ENCODE measurements around the gene CYFIP1.
A peak's percentile ranks its signal among the peaks of the same experiment; 100 is the strongest.
"Not testable (repeated sequence)": the region's sequence is repeated elsewhere in the genome, so short reads cannot be mapped to it uniquely, and the experiment has no call there.

The CYFIP1 gene

GRCh38 chr15:22980189-22981050 lies at the start of gene CYFIP1:
TSS of gene CYFIP1 (minus strand) at chr15:22980368. CDS start at chr15:22947285, 33,083 bp downstream.
- TF ChIP-seq CTCF (IDR thresholded peaks at IDR 0.05) (no peak), ZFX (IDR thresholded peaks at IDR 0.05; ENCODE audit: borderline replicate concordance) (no peak)
- peak within 1 kb of the TSS; percentile 64 for H3K27ac ChIP-seq

- H3K27ac ChIP-seq, result no peak overlapping the region
- TF ChIP-seq CTCF (IDR thresholded peaks at IDR 0.05), result no peak
- no peak for TF ChIP-seq ZFX (IDR thresholded peaks at IDR 0.05; ENCODE audit: borderline replicate concordance)
Measured at GRCh38 chr15:23026218-23026617, 46.0 kb upstream of the CYFIP1 start.

GRCh38 chr15:23022156-23022555 lies 42.0 kb upstream of the CYFIP1 start:
- TF ChIP-seq ZFX (IDR thresholded peaks at IDR 0.05; ENCODE audit: borderline replicate concordance), result no peak
- no peak for TF ChIP-seq CTCF (IDR thresholded peaks at IDR 0.05)
- no peak overlapping the region for H3K27ac ChIP-seq

- no peak overlapping the region for H3K27ac ChIP-seq
- TF ChIP-seq ZFX (IDR thresholded peaks at IDR 0.05; ENCODE audit: borderline replicate concordance), result no peak
- no peak for TF ChIP-seq CTCF (IDR thresholded peaks at IDR 0.05)
Measured at GRCh38 chr15:23014394-23015000, 34.3 kb upstream of the CYFIP1 start.

- no peak overlapping the region for H3K27ac ChIP-seq
- no peak for TF ChIP-seq ZFX (IDR thresholded peaks at IDR 0.05; ENCODE audit: borderline replicate concordance)
- TF ChIP-seq CTCF (IDR thresholded peaks at IDR 0.05), result no peak
Measured at GRCh38 chr15:23013681-23014080, 33.5 kb upstream of the CYFIP1 start.

- not testable (repeated sequence) for H3K27ac ChIP-seq
Measured at GRCh38 chr15:23012616-23013015, 32.4 kb upstream of the CYFIP1 start.

GRCh38 chr15:23003736-23004135 lies 23.6 kb upstream of the CYFIP1 start:
- no peak overlapping the region for H3K27ac ChIP-seq
- TF ChIP-seq ZFX (IDR thresholded peaks at IDR 0.05; ENCODE audit: borderline replicate concordance), result no peak
- no peak for TF ChIP-seq CTCF (IDR thresholded peaks at IDR 0.05)

All from 22Rv1 (cell line).